HEK293 (cell line): ENCODE data around the gene INSIG2.

Experiments used
- CTCF ChIA-PET: fragments of 350-600 bp; formaldehyde crosslinking; extraction: SDS; loops from one replicate; lab custom pipeline; 2021; ENCODE audit warnings: antibody characterized with exemption; lab: Yijun Ruan, JAX
- POLR2A ChIA-PET: fragments of 300-600 bp; formaldehyde crosslinking; extraction: SDS; loops from one replicate; lab custom pipeline; 2020; ENCODE audit warnings: antibody characterized with exemption, inconsistent platforms; lab: Yijun Ruan, JAX
- H3K27ac ChIP-seq: fragments of 200-500 bp; sonication (Bioruptor generic); 2 replicates; pipeline ENCODE4 v1.5.1; 2014; ENCODE audit warnings: low read depth, low read length, control low read depth, inconsistent platforms; ENCODE audit errors: extremely low read depth
- H3K36me3 ChIP-seq, 2 experiments: fragments of 200-500 bp in 1 of 2; sonication (Bioruptor generic) in 1 of 2; 1 replicate in 1 of 2; 2 replicates in 1 of 2; pipeline ENCODE4 v1.5.1; 2014 to 2017; ENCODE audit warnings: inconsistent platforms in 2 of 2, low read length in 2 of 2; ENCODE audit not compliant: control insufficient read depth in 2 of 2, insufficient read depth in 1 of 2
- H3K4me1 ChIP-seq: fragments of 200-500 bp; sonication (Bioruptor generic); 2 replicates; pipeline ENCODE4 v1.5.1; 2014; ENCODE audit warnings: mild to moderate bottlenecking, low read length, inconsistent platforms; ENCODE audit not compliant: control insufficient read depth, insufficient read depth
- H3K4me3 ChIP-seq: 2 replicates; pipeline ENCODE4 v1.5.1; 2011; ENCODE audit warnings: low read depth, mild to moderate bottlenecking, control low read depth, low read length, moderate library complexity
- H3K9me3 ChIP-seq: fragments of 200-500 bp; sonication (Bioruptor generic); 2 replicates; pipeline ENCODE4 v1.5.1; 2014; ENCODE audit warnings: low read depth, low read length, inconsistent platforms; ENCODE audit not compliant: control insufficient read depth, insufficient read depth
- BCL11A ChIP-seq: fragments of 450-650 bp; formaldehyde crosslinking; IDR thresholded peaks from 2 replicates; pipeline ENCODE4 v1.5.1; 2016; ENCODE audit warnings: low read depth, missing biosample characterization, missing genetic modification characterization
- FEZF1 ChIP-seq: fragments of 450-650 bp; formaldehyde crosslinking; IDR thresholded peaks from 2 replicates; pipeline ENCODE4 v1.5.1; 2016; ENCODE audit warnings: missing biosample characterization, missing genetic modification characterization
- GLIS1 ChIP-seq: fragments of 450-650 bp; formaldehyde crosslinking; IDR thresholded peaks from 2 replicates; pipeline ENCODE4 v1.5.1; 2016; ENCODE audit warnings: missing biosample characterization, missing genetic modification characterization
- MEIS1 ChIP-seq: sonication (generic); formaldehyde crosslinking; IDR thresholded peaks from 2 replicates; pipeline ENCODE4 v1.8.1; 2022; ENCODE audit warnings: missing genetic modification reagents, mild to moderate bottlenecking, borderline replicate concordance
- SCRT1 ChIP-seq: fragments of 450-650 bp; formaldehyde crosslinking; IDR thresholded peaks from 2 replicates; pipeline ENCODE4 v1.5.1; 2016; ENCODE audit warnings: missing biosample characterization, missing genetic modification characterization, borderline replicate concordance
- SETDB1 ChIP-seq: IDR thresholded peaks from one replicate; pipeline ENCODE4 v1.6.1; 2017; ENCODE audit warnings: mild to moderate bottlenecking, low read length, moderate library complexity, mixed read lengths; ENCODE audit not compliant: insufficient read length
- ZIC2 ChIP-seq: fragments of 450-650 bp; formaldehyde crosslinking; IDR thresholded peaks from 2 replicates; pipeline ENCODE4 v1.5.1; 2016; ENCODE audit warnings: missing biosample characterization, missing genetic modification characterization
- ZNF121 ChIP-seq: fragments of 450-650 bp; formaldehyde crosslinking; IDR thresholded peaks from 2 replicates; pipeline ENCODE4 v1.5.1; 2016; ENCODE audit warnings: missing biosample characterization, missing genetic modification characterization
- ZNF169 ChIP-seq: fragments of 450-650 bp; formaldehyde crosslinking; IDR thresholded peaks from 2 replicates; pipeline ENCODE4 v1.5.1; 2016; ENCODE audit warnings: missing biosample characterization, missing genetic modification characterization
- ZNF223 ChIP-seq: fragments of 450-650 bp; formaldehyde crosslinking; IDR thresholded peaks from 2 replicates; pipeline ENCODE4 v1.5.1; 2016; ENCODE audit warnings: missing biosample characterization, missing genetic modification characterization
- ZNF239 ChIP-seq: fragments of 450-650 bp; formaldehyde crosslinking; IDR thresholded peaks from 2 replicates; pipeline ENCODE4 v1.5.1; 2016; ENCODE audit warnings: missing biosample characterization, missing genetic modification characterization
- ZNF335 ChIP-seq: fragments of 450-650 bp; formaldehyde crosslinking; conservative IDR thresholded peaks from 2 replicates; pipeline ENCODE4 v1.5.1; 2016; ENCODE audit warnings: missing biosample characterization, missing genetic modification characterization
- ZNF350 ChIP-seq: fragments of 450-650 bp; formaldehyde crosslinking; IDR thresholded peaks from 2 replicates; pipeline ENCODE4 v1.5.0; 2017; ENCODE audit warnings: missing biosample characterization, mild to moderate bottlenecking, missing genetic modification characterization
- ZNF354C ChIP-seq: fragments of 450-650 bp; formaldehyde crosslinking; IDR thresholded peaks from 2 replicates; pipeline ENCODE4 v1.5.1; 2016; ENCODE audit warnings: missing biosample characterization, missing genetic modification characterization, low read depth, borderline replicate concordance
- ZNF366 ChIP-seq: fragments of 450-650 bp; formaldehyde crosslinking; conservative IDR thresholded peaks from 2 replicates; pipeline ENCODE4 v1.5.1; 2016; ENCODE audit warnings: missing biosample characterization, missing genetic modification characterization
- ZNF404 ChIP-seq: fragments of 450-650 bp; formaldehyde crosslinking; IDR thresholded peaks from 2 replicates; pipeline ENCODE4 v1.5.1; 2017; ENCODE audit warnings: missing biosample characterization, missing genetic modification characterization
- ZNF433 ChIP-seq: fragments of 450-650 bp; formaldehyde crosslinking; IDR thresholded peaks from 2 replicates; pipeline ENCODE4 v1.5.1; 2016; ENCODE audit warnings: missing biosample characterization, missing genetic modification characterization, low read depth
- ZNF514 ChIP-seq: fragments of 450-650 bp; formaldehyde crosslinking; IDR thresholded peaks from 2 replicates; pipeline ENCODE4 v1.5.1; 2016; ENCODE audit warnings: missing biosample characterization, missing genetic modification characterization
- ZNF596 ChIP-seq: fragments of 450-650 bp; IDR thresholded peaks from 2 replicates; pipeline ENCODE4 v1.5.0; 2018; ENCODE audit warnings: missing biosample characterization, mild to moderate bottlenecking, missing genetic modification characterization, moderate library complexity
- ZNF624 ChIP-seq: fragments of 450-650 bp; formaldehyde crosslinking; IDR thresholded peaks from 2 replicates; pipeline ENCODE4 v1.5.1; 2017; ENCODE audit warnings: missing biosample characterization, missing genetic modification characterization
- ZNF660 ChIP-seq: fragments of 450-650 bp; IDR thresholded peaks from 2 replicates; pipeline ENCODE4 v1.5.1; 2018; ENCODE audit warnings: missing biosample characterization, mild to moderate bottlenecking, missing genetic modification characterization
- ZNF792 ChIP-seq: fragments of 450-650 bp; formaldehyde crosslinking; IDR thresholded peaks from 2 replicates; pipeline ENCODE4 v1.5.1; 2016; ENCODE audit warnings: missing biosample characterization, missing genetic modification characterization
- ZSCAN30 ChIP-seq: fragments of 450-650 bp; IDR thresholded peaks from 2 replicates; pipeline ENCODE4 v1.5.1; 2018; ENCODE audit warnings: missing biosample characterization, mild to moderate bottlenecking, missing genetic modification characterization, moderate library complexity
- TF ChIP-seq, protein P1 (sequence below): fragments of 450-650 bp; formaldehyde crosslinking; IDR thresholded peaks from 2 replicates; pipeline ENCODE4 v1.5.1; 2016; ENCODE audit warnings: missing biosample characterization, missing genetic modification characterization
- TF ChIP-seq, protein P2 (sequence below): fragments of 450-650 bp; formaldehyde crosslinking; IDR thresholded peaks from 2 replicates; pipeline ENCODE4 v1.5.1; 2016; ENCODE audit warnings: missing biosample characterization, missing genetic modification characterization, low read depth
- TF ChIP-seq, protein P3 (sequence below): fragments of 450-650 bp; formaldehyde crosslinking; IDR thresholded peaks from 2 replicates; pipeline ENCODE4; 2016; ENCODE audit warnings: missing biosample characterization, missing genetic modification characterization
- TF ChIP-seq, protein P4 (sequence below): fragments of 450-650 bp; formaldehyde crosslinking; conservative IDR thresholded peaks from 2 replicates; pipeline ENCODE4 v1.5.1; 2016; ENCODE audit warnings: low read depth, missing biosample characterization, missing genetic modification characterization

The INSIG2 gene

DNA sequence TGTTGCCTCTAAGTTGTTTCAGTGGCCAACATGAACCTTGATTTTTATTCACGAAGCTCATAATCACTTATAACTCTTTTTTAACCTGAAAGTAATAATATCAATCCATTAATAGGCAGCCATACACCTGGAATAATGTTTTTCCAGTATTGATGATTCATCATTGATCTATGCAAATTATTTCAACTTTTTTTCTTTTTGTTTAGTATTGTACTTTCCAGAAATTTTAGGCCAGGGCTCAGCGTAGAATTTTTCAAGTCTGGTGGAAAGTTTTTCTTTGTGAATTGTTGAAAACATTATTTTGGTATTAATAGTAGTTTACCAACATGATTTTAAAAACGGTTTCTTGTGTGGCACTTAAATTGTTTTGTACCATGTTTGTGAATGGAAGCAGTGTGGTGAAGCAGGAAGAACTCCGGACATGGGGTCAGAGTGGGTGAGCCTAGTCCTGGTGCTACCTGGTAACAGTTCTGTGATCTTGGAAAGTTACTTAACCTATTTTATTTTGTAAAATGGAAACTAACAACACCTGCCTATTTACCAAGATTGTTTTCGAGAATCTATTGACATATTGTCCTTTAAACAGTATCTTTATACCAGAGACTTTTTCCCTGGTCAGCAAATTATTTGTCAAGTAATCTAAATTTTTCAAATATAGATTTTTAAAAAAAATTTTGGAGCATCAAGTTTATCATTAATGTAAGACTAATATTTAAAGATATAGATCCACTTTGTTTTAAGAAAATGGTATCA, 2.3 kb downstream of the INSIG2 start:
- Histone ChIP-seq H3K36me3 (no peaks in the 10 kb centered on the region), H3K4me3 (no peak overlapping the region), H3K27ac (no peak overlapping the region), H3K4me1 (peaks cover 24% of the 10 kb centered on the region), H3K9me3 (no peaks in the 10 kb centered on the region)
- CTCF ChIA-PET: interaction anchor here (1.0 to 1.9 kb wide), 4 partner anchors 28 to 765 kb away, joined by 3 to 5 read pairs (median 4); no protein-coding TSS in a partner anchor
- TF ChIP-seq ZNF624 (tag by site-specific recombination): no peak
- no peak for TF ChIP-seq ZNF121 (tag by site-specific recombination)
- no peak for TF ChIP-seq ZNF169
- no peak for TF ChIP-seq ZNF596 (tag by site-specific recombination)
- TF ChIP-seq FEZF1: no peak
- no peak for TF ChIP-seq SCRT1 (tag by site-specific recombination)
- no peak for TF ChIP-seq ZNF335 (tag by site-specific recombination)
- TF ChIP-seq SETDB1: no peak
- TF ChIP-seq, protein P1, sequence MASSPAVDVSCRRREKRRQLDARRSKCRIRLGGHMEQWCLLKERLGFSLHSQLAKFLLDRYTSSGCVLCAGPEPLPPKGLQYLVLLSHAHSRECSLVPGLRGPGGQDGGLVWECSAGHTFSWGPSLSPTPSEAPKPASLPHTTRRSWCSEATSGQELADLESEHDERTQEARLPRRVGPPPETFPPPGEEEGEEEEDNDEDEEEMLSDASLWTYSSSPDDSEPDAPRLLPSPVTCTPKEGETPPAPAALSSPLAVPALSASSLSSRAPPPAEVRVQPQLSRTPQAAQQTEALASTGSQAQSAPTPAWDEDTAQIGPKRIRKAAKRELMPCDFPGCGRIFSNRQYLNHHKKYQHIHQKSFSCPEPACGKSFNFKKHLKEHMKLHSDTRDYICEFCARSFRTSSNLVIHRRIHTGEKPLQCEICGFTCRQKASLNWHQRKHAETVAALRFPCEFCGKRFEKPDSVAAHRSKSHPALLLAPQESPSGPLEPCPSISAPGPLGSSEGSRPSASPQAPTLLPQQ (tag by site-specific recombination): no peak
- TF ChIP-seq ZNF223: no peak
- POLR2A ChIA-PET: interaction anchor here (1.5 kb wide), 1 partner anchor 96 kb away, joined by 7 read pairs; no protein-coding TSS in a partner anchor

DNA sequence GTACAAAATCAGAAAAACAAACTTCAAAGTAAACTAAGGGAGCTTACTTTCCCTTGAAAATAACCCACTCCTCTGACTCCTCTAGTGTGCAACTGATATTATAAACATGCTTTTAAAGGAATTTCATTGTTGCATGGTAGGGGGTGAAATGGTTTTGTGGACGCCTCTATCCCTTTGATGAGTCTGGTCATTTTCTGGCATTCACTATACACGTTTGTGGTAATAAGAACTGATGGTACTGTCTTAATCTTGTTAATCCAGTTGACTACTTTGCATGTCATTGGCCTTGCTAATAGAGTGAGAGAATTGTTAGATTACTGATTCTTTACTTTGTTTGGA, 2.8 kb downstream of the INSIG2 start:
- Histone ChIP-seq H3K9me3 (no peaks in the 10 kb centered on the region), H3K4me1 (peaks cover 26% of the 10 kb centered on the region), H3K27ac (no peak overlapping the region), H3K36me3 (no peaks in the 10 kb centered on the region), H3K4me3 (no peak overlapping the region)
- ChIA-PET POLR2A (no interaction called here), CTCF (interaction anchor here (1.0 to 1.9 kb wide), 3 partner anchors 29 to 765 kb away, joined by 3 to 5 read pairs (median 4); no protein-coding TSS in a partner anchor)
- TF ChIP-seq ZSCAN30 (tag by site-specific recombination) (no peak), ZNF660 (tag by site-specific recombination) (no peak), ZNF514 (tag by site-specific recombination) (no peak), BCL11A (tag by site-specific recombination) (no peak), ZNF404 (tag by site-specific recombination) (no peak), ZNF350 (tag by site-specific recombination) (no peak), ZNF121 (tag by site-specific recombination) (no peak), ZNF366 (tag by site-specific recombination) (no peak), MEIS1 (CRISPR knock-in tag) (no peak), ZNF792 (tag by site-specific recombination) (no peak), ZIC2 (no peak), ZNF433 (tag by site-specific recombination) (no peak), ZNF354C (tag by site-specific recombination) (no peak), ZNF239 (no peak), GLIS1 (tag by site-specific recombination) (no peak)
- TF ChIP-seq, protein P2, sequence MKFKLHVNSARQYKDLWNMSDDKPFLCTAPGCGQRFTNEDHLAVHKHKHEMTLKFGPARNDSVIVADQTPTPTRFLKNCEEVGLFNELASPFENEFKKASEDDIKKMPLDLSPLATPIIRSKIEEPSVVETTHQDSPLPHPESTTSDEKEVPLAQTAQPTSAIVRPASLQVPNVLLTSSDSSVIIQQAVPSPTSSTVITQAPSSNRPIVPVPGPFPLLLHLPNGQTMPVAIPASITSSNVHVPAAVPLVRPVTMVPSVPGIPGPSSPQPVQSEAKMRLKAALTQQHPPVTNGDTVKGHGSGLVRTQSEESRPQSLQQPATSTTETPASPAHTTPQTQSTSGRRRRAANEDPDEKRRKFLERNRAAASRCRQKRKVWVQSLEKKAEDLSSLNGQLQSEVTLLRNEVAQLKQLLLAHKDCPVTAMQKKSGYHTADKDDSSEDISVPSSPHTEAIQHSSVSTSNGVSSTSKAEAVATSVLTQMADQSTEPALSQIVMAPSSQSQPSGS: no peak
- TF ChIP-seq, protein P3, sequence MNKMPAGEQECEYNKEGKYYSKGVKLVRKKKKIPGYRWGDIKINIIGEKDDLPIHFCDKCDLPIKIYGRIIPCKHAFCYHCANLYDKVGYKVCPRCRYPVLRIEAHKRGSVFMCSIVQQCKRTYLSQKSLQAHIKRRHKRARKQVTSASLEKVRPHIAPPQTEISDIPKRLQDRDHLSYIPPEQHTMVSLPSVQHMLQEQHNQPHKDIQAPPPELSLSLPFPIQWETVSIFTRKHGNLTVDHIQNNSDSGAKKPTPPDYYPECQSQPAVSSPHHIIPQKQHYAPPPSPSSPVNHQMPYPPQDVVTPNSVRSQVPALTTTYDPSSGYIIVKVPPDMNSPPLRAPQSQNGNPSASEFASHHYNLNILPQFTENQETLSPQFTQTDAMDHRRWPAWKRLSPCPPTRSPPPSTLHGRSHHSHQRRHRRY (tag by site-specific recombination): no peak
- TF ChIP-seq, protein P4, sequence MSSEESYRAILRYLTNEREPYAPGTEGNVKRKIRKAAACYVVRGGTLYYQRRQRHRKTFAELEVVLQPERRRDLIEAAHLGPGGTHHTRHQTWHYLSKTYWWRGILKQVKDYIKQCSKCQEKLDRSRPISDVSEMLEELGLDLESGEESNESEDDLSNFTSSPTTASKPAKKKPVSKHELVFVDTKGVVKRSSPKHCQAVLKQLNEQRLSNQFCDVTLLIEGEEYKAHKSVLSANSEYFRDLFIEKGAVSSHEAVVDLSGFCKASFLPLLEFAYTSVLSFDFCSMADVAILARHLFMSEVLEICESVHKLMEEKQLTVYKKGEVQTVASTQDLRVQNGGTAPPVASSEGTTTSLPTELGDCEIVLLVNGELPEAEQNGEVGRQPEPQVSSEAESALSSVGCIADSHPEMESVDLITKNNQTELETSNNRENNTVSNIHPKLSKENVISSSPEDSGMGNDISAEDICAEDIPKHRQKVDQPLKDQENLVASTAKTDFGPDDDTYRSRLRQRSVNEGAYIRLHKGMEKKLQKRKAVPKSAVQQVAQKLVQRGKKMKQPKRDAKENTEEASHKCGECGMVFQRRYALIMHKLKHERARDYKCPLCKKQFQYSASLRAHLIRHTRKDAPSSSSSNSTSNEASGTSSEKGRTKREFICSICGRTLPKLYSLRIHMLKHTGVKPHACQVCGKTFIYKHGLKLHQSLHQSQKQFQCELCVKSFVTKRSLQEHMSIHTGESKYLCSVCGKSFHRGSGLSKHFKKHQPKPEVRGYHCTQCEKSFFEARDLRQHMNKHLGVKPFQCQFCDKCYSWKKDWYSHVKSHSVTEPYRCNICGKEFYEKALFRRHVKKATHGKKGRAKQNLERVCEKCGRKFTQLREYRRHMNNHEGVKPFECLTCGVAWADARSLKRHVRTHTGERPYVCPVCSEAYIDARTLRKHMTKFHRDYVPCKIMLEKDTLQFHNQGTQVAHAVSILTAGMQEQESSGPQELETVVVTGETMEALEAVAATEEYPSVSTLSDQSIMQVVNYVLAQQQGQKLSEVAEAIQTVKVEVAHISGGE (tag by site-specific recombination): no peak
